ENCODE results near the gene PSMD13.

The PSMD13 gene

GRCh38 chr11:289712-290620, 53.2 kb downstream of the PSMD13 start:
- DNase-seq = no peak

- DNase-seq = no peak
These were observed 54.0 kb downstream of the PSMD13 start for GRCh38 chr11:290621-291231.

- DNase-seq = no peak
These were observed 54.8 kb downstream of the PSMD13 start for GRCh38 chr11:291281-292210.

GRCh38 chr11:292211-293121, 55.7 kb downstream of the PSMD13 start:
- DNase-seq = no peak

- no peak for DNase-seq
These were observed 56.6 kb downstream of the PSMD13 start for GRCh38 chr11:293271-293851.

- DNase-seq = no peak
These were observed 57.3 kb downstream of the PSMD13 start for GRCh38 chr11:293852-294661.

- DNase-seq = no peak
These were observed 58.0 kb downstream of the PSMD13 start for GRCh38 chr11:294780-295179.

GRCh38 chr11:295351-296170, 58.8 kb downstream of the PSMD13 start:
- DNase-seq = no peak

GRCh38 chr11:296171-297050, 59.6 kb downstream of the PSMD13 start:
- no peak for DNase-seq

- no peak for DNase-seq
These were observed 60.3 kb downstream of the PSMD13 start for GRCh38 chr11:297051-297585.

GRCh38 chr11:297586-298405, 61.0 kb downstream of the PSMD13 start:
- DNase-seq = no peak

GRCh38 chr11:298406-299065, 61.8 kb downstream of the PSMD13 start:
- DNase-seq = no peak

GRCh38 chr11:299081-299891, 62.5 kb downstream of the PSMD13 start, which contains the start of gene IFITM5:
IFITM5 (minus strand) TSS chr11:299526; CDS start chr11:299490, 36 bp downstream.
- no peak for DNase-seq

- no peak for DNase-seq
These were observed 63.4 kb downstream of the PSMD13 start for GRCh38 chr11:299951-300735.

Measured in C1 segment of cervical spinal cord (tissue), 14 donors.